Stimulated activated CD8-positive, alpha-beta memory T cell treated with anti-CD3 and anti-CD28 coated beads, Interleukin-7, amount 100 ng/mL, for 24 hours (primary cell): ENCODE data around the gene ARRDC2.
"Not testable (repeated sequence)": the region's sequence is repeated elsewhere in the genome, so short reads cannot be mapped to it uniquely, and the experiment has no call there.

Experiments
- DNase-seq: peaks from one replicate; pipeline ENCODE4 v3.0.0-alpha.2; 2020; ENCODE audit warnings: low read depth

The ARRDC2 gene

GRCh38 chr19:18007917-18008673 is at the start of gene ARRDC2:
TSS of gene ARRDC2 (plus strand) at chr19:18008170. CDS start at chr19:18008311, 141 bp downstream.
- DNase-seq = peak; percentile 67

- no peak for DNase-seq
These were observed 43.9 kb upstream of the ARRDC2 start for GRCh38 chr19:17963936-17964691.

- no peak for DNase-seq
These were observed 42.4 kb upstream of the ARRDC2 start for GRCh38 chr19:17965370-17966128.

- DNase-seq = no peak
These were observed 41.9 kb upstream of the ARRDC2 start for GRCh38 chr19:17966129-17966483.

- DNase-seq = no peak
These were observed 41.3 kb upstream of the ARRDC2 start, which contains the start of gene KCNN1 for GRCh38 chr19:17966550-17967256. TSS of gene KCNN1 (plus strand) at chr19:17967107. CDS start at chr19:17973889, 6,782 bp downstream.

- no peak for DNase-seq
These were observed 40.5 kb upstream of the ARRDC2 start for GRCh38 chr19:17967257-17968051.

GRCh38 chr19:17968362-17968761 is 39.6 kb upstream of the ARRDC2 start:
- no peak for DNase-seq

GRCh38 chr19:17969096-17969792 is 38.7 kb upstream of the ARRDC2 start:
- no peak for DNase-seq

GRCh38 chr19:17972230-17972629 is 35.7 kb upstream of the ARRDC2 start:
- no peak for DNase-seq

- DNase-seq = no peak
These were observed 34.2 kb upstream of the ARRDC2 start for GRCh38 chr19:17973759-17974158.

GRCh38 chr19:17974551-17974950 is 33.4 kb upstream of the ARRDC2 start:
- DNase-seq = no peak

- DNase-seq = no peak
These were observed 32.9 kb upstream of the ARRDC2 start for GRCh38 chr19:17975032-17975431.

- no peak for DNase-seq
These were observed 30.9 kb upstream of the ARRDC2 start for GRCh38 chr19:17977021-17977420.

- no peak for DNase-seq
These were observed 30.5 kb upstream of the ARRDC2 start for GRCh38 chr19:17977488-17977887.

- DNase-seq = no peak
These were observed 26.4 kb upstream of the ARRDC2 start for GRCh38 chr19:17981611-17982010.

GRCh38 chr19:17982430-17982829 is 25.5 kb upstream of the ARRDC2 start:
- DNase-seq = no peak

GRCh38 chr19:17985037-17985818 is 22.7 kb upstream of the ARRDC2 start:
- no peak for DNase-seq

- not testable (repeated sequence) for DNase-seq
These were observed 21.4 kb upstream of the ARRDC2 start for GRCh38 chr19:17986569-17986968.

- DNase-seq = no peak
These were observed 19.8 kb upstream of the ARRDC2 start for GRCh38 chr19:17988161-17988560.
